ENCODE measurements around the gene DGCR2.
"Not testable (repeated sequence)": the region's sequence is repeated elsewhere in the genome, so short reads cannot be mapped to it uniquely, and the experiment has no call there.

DNA sequence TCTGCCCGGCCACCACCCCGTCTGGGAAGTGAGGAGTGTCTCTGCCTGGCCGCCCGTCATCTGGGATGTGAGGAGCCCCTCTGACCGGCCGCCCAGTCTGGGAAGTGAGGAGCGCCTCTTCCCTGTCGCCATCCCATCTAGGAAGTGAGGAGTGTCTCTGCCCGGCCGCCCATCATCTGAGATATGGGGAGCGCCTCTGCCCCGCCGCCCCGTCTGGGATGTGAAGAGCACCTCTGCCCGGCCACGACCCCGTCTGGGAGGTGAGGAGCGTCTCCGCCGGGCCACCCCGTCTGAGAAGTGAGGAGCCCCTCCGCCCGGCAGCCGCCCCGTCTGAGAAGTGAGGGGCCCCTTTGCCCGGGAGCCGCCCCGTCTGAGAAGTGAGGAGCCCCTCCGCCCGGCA lies 38.1 kb downstream of the DGCR2 start:
- TF ChIP-seq, protein P1, sequence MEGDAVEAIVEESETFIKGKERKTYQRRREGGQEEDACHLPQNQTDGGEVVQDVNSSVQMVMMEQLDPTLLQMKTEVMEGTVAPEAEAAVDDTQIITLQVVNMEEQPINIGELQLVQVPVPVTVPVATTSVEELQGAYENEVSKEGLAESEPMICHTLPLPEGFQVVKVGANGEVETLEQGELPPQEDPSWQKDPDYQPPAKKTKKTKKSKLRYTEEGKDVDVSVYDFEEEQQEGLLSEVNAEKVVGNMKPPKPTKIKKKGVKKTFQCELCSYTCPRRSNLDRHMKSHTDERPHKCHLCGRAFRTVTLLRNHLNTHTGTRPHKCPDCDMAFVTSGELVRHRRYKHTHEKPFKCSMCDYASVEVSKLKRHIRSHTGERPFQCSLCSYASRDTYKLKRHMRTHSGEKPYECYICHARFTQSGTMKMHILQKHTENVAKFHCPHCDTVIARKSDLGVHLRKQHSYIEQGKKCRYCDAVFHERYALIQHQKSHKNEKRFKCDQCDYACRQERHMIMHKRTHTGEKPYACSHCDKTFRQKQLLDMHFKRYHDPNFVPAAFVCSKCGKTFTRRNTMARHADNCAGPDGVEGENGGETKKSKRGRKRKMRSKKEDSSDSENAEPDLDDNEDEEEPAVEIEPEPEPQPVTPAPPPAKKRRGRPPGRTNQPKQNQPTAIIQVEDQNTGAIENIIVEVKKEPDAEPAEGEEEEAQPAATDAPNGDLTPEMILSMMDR (conservative IDR thresholded peaks at IDR 0.05; ENCODE audit: low read depth, low read length), result not testable (repeated sequence)
- TF ChIP-seq MAZ (IDR thresholded peaks at IDR 0.05; ENCODE audit: borderline replicate concordance, low read depth, low read length); POLR2A (IDR thresholded peaks at IDR 0.05; ENCODE audit: low read depth, low read length): not testable (repeated sequence)

Measured in IMR-90 (cell line).